ENCODE results near the gene PGLYRP1.

The PGLYRP1 gene

DNA sequence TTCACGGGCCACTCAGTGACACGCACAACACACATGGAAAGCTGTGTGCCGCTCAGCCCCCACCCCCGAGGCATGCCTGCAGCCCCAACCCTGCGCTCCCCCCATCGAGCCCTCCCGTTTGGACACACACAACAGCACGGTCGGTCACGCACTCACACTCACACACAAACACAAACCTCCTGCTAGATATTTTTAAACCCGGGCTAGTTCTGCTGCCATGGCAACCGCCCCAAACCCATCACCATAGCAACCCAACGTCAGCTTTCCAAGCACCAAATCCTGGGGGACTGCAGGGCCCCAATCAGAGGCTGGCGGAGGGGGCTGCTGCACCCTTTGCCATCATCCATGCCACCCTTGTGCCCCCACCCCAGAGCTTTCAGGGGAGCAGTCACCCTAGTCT, 46.7 kb downstream of the PGLYRP1 start:
- Histone ChIP-seq H3K18ac (ENCODE audit: low read depth in 1 of 2, low read length in 2 of 2) (no peak overlapping the region), H2BK5ac (ENCODE audit: low read depth, low read length, poor library complexity, severe bottlenecking) (no peak overlapping the region), H4K8ac (ENCODE audit: low read length) (no peak overlapping the region), H2BK120ac (ENCODE audit: low read depth, low read length) (no peak overlapping the region), H2BK12ac (ENCODE audit: low read length in 2 of 2) (no peak overlapping the region), H3K4ac (ENCODE audit: low read depth in 1 of 2, low read length in 2 of 2) (no peak overlapping the region), H4K91ac (ENCODE audit: low read length) (no peak overlapping the region), H2AK5ac (ENCODE audit: low read length, severe bottlenecking) (no peak overlapping the region), H3K4me3 (ENCODE audit: insufficient read depth in 1 of 2, low read depth in 1 of 2, low read length in 2 of 2) (no peak overlapping the region), H3K4me2 (ENCODE audit: low read length, poor library complexity, severe bottlenecking) (no peak overlapping the region), H3K4me1 (ENCODE audit: control insufficient read depth, insufficient read depth, low read depth, low read length) (peaks cover 5% of the 10 kb centered on the region), H2AFZ (ENCODE audit: low read depth, low read length) (no peak overlapping the region), H3K27ac (ENCODE audit: low read length, poor library complexity, severe bottlenecking) (no peak overlapping the region), H3K79me1 (replicated peaks; ENCODE audit: low read length, poor library complexity, severe bottlenecking) (no peaks in the 10 kb centered on the region), H3K23ac (ENCODE audit: low read length in 2 of 2) (no peak overlapping the region), H3K14ac (ENCODE audit: low read length in 2 of 2) (no peak overlapping the region), H3K9me3 (ENCODE audit: control insufficient read depth, low read length) (no peaks in the 10 kb centered on the region), H3K9ac (ENCODE audit: low read length) (no peak overlapping the region), H3K27me3 (ENCODE audit: control insufficient read depth in 1 of 2, insufficient read depth in 1 of 2, low read length in 2 of 2) (peaks cover 63 to 68% of the 10 kb centered on the region in 2 experiments), H3K36me3 (ENCODE audit: control insufficient read depth in 1 of 2, insufficient read depth in 2 of 2, low read depth in 1 of 2, low read length in 2 of 2) (no peaks in the 10 kb centered on the region), H2BK15ac (ENCODE audit: low read depth, poor library complexity, severe bottlenecking) (no peak overlapping the region)
- DNase-seq = peak; percentile 18
- WGBS = 79% methylated on average over 14 of the region's 14 CpGs

DNA sequence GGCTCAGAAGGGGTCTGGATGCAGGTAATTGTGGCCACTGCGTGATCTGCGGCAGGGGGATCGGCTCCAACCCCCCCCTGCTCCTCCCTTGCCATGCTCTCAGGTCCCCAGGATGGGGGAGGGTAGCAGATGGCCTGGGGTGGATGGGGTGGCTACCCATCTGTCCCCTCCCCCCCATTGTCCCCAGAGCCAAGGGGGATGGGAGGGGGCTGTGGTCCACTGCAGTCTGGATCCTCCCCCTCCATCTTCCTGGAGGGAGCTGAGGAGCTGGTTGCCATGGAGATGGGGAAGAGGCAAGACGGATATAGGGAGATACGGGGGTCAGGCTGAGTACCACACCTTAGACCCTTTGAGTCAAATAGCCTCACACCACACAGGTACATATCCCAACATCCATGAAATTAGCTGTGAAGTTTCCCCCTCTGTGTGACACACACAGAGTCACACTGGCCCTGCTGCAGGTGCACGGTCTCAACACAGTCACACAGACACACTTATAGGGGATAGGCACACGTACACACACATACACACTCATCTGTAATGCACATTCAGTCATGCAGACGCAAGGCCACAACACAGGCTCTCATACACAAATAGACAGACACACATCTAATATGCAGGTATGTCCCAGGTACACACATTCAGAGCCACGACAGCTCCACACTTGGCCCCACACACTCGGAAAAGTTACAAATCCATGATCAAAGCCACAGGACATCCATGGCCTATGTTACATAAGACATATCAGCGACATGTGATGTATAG, 47.4 kb downstream of the PGLYRP1 start:
- Histone ChIP-seq H3K4me3 (ENCODE audit: insufficient read depth in 1 of 2, low read depth in 1 of 2, low read length in 2 of 2) (no peak overlapping the region), H3K4me2 (ENCODE audit: low read length, poor library complexity, severe bottlenecking) (no peak overlapping the region), H2AK5ac (ENCODE audit: low read length, severe bottlenecking) (no peak overlapping the region), H3K14ac (ENCODE audit: low read length in 2 of 2) (no peak overlapping the region), H3K9ac (ENCODE audit: low read length) (no peak overlapping the region), H3K9me3 (ENCODE audit: control insufficient read depth, low read length) (no peaks in the 10 kb centered on the region), H2BK120ac (ENCODE audit: low read depth, low read length) (no peak overlapping the region), H3K27ac (ENCODE audit: low read length, poor library complexity, severe bottlenecking) (no peak overlapping the region), H2BK5ac (ENCODE audit: low read depth, low read length, poor library complexity, severe bottlenecking) (no peak overlapping the region), H4K8ac (ENCODE audit: low read length) (no peak overlapping the region), H2AFZ (ENCODE audit: low read depth, low read length) (no peak overlapping the region), H2BK12ac (ENCODE audit: low read length in 2 of 2) (no peak overlapping the region), H3K23ac (ENCODE audit: low read length in 2 of 2) (no peak overlapping the region), H3K18ac (ENCODE audit: low read depth in 1 of 2, low read length in 2 of 2) (no peak overlapping the region), H3K27me3 (ENCODE audit: control insufficient read depth in 1 of 2, insufficient read depth in 1 of 2, low read length in 2 of 2) (peaks cover 66 to 72% of the 10 kb centered on the region in 2 experiments), H3K79me1 (replicated peaks; ENCODE audit: low read length, poor library complexity, severe bottlenecking) (no peaks in the 10 kb centered on the region), H3K4me1 (ENCODE audit: control insufficient read depth, insufficient read depth, low read depth, low read length) (peaks cover 5% of the 10 kb centered on the region), H4K91ac (ENCODE audit: low read length) (no peak overlapping the region), H3K4ac (ENCODE audit: low read depth in 1 of 2, low read length in 2 of 2) (no peak overlapping the region), H2BK15ac (ENCODE audit: low read depth, poor library complexity, severe bottlenecking) (no peak overlapping the region), H3K36me3 (ENCODE audit: control insufficient read depth in 1 of 2, insufficient read depth in 2 of 2, low read depth in 1 of 2, low read length in 2 of 2) (no peaks in the 10 kb centered on the region)
- WGBS = 80% methylated on average over 8 of the region's 11 CpGs
- no peak for DNase-seq

DNA sequence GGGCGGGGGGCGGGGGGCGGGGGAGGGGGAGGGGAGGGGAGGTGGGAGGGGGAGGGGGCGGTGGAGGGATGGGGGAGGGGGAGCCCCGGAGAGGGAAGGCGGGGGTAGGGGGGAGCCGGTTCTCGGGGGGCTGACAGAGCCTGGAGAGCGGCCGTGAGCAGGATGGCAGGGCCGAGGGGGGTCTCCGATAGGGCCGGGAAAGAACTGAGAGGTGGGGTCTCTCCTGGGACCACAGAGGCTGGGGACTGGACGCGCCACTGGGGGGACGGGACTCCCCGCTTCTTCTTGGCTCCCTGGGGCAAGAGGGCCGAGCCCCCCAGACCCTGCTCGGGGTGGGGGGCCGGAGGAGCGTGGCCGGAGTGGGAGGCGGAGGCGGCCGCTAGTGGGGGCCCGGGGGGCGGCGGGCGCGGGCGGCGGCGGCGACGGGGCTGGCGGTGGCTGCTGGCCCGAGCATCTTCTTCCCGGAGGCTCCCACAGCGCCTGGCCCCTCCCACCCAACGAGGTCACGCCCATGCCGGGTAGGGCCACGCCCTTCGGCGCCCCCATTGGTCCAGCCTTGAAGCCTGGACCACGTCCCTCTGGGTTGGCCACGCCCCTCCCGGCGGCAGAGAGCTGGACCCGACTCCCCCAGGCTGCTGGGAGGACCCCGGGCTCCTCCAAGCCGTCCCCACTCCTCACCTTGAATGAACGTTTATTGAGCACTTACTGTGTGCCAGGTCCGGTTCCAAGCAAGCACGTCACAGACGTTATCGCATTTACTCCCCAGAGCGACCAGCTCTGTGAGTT, 49.1 kb downstream of the PGLYRP1 start, which contains the start of gene NOVA2:
Gene NOVA2, minus strand, starts transcription at position 313 of the 786 bp plus-strand sequence. CDS start 514 bp downstream, outside the sequence.
- peaks cover 71 to 77% of the 10 kb centered on the region in 2 experiments for H3K27me3 ChIP-seq (ENCODE audit: control insufficient read depth in 1 of 2, insufficient read depth in 1 of 2, low read length in 2 of 2)
- H3K14ac ChIP-seq (ENCODE audit: low read length in 2 of 2) = no peak within 1 kb of the TSS
- no peak within 1 kb of the TSS for H4K91ac ChIP-seq (ENCODE audit: low read length)
- H3K4me3 ChIP-seq (ENCODE audit: insufficient read depth in 1 of 2, low read depth in 1 of 2, low read length in 2 of 2) = no peak within 1 kb of the TSS
- H3K4me2 ChIP-seq (ENCODE audit: low read length, poor library complexity, severe bottlenecking) = peak within 1 kb of the TSS; percentile 59
- H2BK5ac ChIP-seq (ENCODE audit: low read depth, low read length, poor library complexity, severe bottlenecking) = no peak within 1 kb of the TSS
- H2BK15ac ChIP-seq (ENCODE audit: low read depth, poor library complexity, severe bottlenecking) = no peak within 1 kb of the TSS
- no peak within 1 kb of the TSS for H2AFZ ChIP-seq (ENCODE audit: low read depth, low read length)
- H3K36me3 ChIP-seq (ENCODE audit: control insufficient read depth in 1 of 2, insufficient read depth in 2 of 2, low read depth in 1 of 2, low read length in 2 of 2) = no peaks in the 10 kb centered on the region
- no peak within 1 kb of the TSS for H3K18ac ChIP-seq (ENCODE audit: low read depth in 1 of 2, low read length in 2 of 2)
- H2BK120ac ChIP-seq (ENCODE audit: low read depth, low read length) = no peak within 1 kb of the TSS
- H3K9ac ChIP-seq (ENCODE audit: low read length) = no peak within 1 kb of the TSS
- peaks cover 5% of the 10 kb centered on the region for H3K4me1 ChIP-seq (ENCODE audit: control insufficient read depth, insufficient read depth, low read depth, low read length)
- peak; percentile 52 for DNase-seq
- no peak within 1 kb of the TSS for H4K8ac ChIP-seq (ENCODE audit: low read length)
- H3K9me3 ChIP-seq (ENCODE audit: control insufficient read depth, low read length) = no peaks in the 10 kb centered on the region
- no peak within 1 kb of the TSS for H3K27ac ChIP-seq (ENCODE audit: low read length, poor library complexity, severe bottlenecking)
- no peak within 1 kb of the TSS for H2BK12ac ChIP-seq (ENCODE audit: low read length in 2 of 2)
- no peak within 1 kb of the TSS for H3K23ac ChIP-seq (ENCODE audit: low read length in 2 of 2)
- H3K79me1 ChIP-seq (replicated peaks; ENCODE audit: low read length, poor library complexity, severe bottlenecking) = no peaks in the 10 kb centered on the region
- WGBS = 12% methylated on average over 29 of the region's 58 CpGs
- H2AK5ac ChIP-seq (ENCODE audit: low read length, severe bottlenecking) = no peak within 1 kb of the TSS
- H3K4ac ChIP-seq (ENCODE audit: low read depth in 1 of 2, low read length in 2 of 2) = no peak within 1 kb of the TSS

DNA sequence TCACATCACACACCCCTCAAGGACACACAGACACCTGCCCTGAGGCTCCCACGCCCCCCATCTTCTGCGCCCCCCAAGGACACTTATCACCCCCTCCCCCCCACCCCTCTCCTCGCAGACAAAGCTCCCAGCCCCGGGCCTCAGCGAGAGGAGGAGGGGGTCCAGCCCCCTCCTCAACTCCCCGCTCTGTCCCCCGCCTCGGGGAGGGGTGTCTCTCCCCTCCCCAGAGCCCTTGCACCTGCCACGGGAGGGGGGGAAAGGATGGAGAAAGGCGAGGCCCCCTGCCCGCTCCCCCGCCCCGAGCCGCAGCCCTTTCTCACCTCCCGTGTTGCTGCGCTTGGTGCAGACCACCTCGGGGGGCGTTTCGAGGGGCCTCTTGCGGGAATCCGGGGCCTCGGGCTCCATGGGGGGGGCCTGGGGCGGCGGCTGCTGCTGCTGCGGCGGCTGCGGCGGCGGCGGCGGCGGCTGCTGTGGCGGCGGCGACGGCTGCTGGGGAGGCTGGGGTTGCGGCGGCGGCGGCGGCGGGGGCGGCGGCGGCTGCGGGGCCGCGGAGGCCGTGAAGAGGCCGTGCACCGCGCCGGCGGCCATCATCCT, 49.8 kb downstream of the PGLYRP1 start:
- no peak overlapping the region for H3K4ac ChIP-seq (ENCODE audit: low read depth in 1 of 2, low read length in 2 of 2)
- no peak overlapping the region for H3K4me3 ChIP-seq (ENCODE audit: insufficient read depth in 1 of 2, low read depth in 1 of 2, low read length in 2 of 2)
- H3K18ac ChIP-seq (ENCODE audit: low read depth in 1 of 2, low read length in 2 of 2) = no peak overlapping the region
- no peak overlapping the region for H2AK5ac ChIP-seq (ENCODE audit: low read length, severe bottlenecking)
- H2BK120ac ChIP-seq (ENCODE audit: low read depth, low read length) = no peak overlapping the region
- peaks cover 68 to 81% of the 10 kb centered on the region in 2 experiments for H3K27me3 ChIP-seq (ENCODE audit: control insufficient read depth in 1 of 2, insufficient read depth in 1 of 2, low read length in 2 of 2)
- H4K91ac ChIP-seq (ENCODE audit: low read length) = no peak overlapping the region
- H2BK15ac ChIP-seq (ENCODE audit: low read depth, poor library complexity, severe bottlenecking) = no peak overlapping the region
- H3K14ac ChIP-seq (ENCODE audit: low read length in 2 of 2) = no peak overlapping the region
- 2% methylated on average over 9 of the region's 54 CpGs for WGBS
- no peaks in the 10 kb centered on the region for H3K36me3 ChIP-seq (ENCODE audit: control insufficient read depth in 1 of 2, insufficient read depth in 2 of 2, low read depth in 1 of 2, low read length in 2 of 2)
- H2BK12ac ChIP-seq (ENCODE audit: low read length in 2 of 2) = no peak overlapping the region
- H3K4me1 ChIP-seq (ENCODE audit: control insufficient read depth, insufficient read depth, low read depth, low read length) = peaks cover 5% of the 10 kb centered on the region
- DNase-seq = no peak
- no peaks in the 10 kb centered on the region for H3K9me3 ChIP-seq (ENCODE audit: control insufficient read depth, low read length)
- no peak overlapping the region for H2BK5ac ChIP-seq (ENCODE audit: low read depth, low read length, poor library complexity, severe bottlenecking)
- H3K27ac ChIP-seq (ENCODE audit: low read length, poor library complexity, severe bottlenecking) = no peak overlapping the region
- no peak overlapping the region for H3K9ac ChIP-seq (ENCODE audit: low read length)
- H3K23ac ChIP-seq (ENCODE audit: low read length in 2 of 2) = no peak overlapping the region
- H4K8ac ChIP-seq (ENCODE audit: low read length) = no peak overlapping the region
- no peaks in the 10 kb centered on the region for H3K79me1 ChIP-seq (replicated peaks; ENCODE audit: low read length, poor library complexity, severe bottlenecking)
- H3K4me2 ChIP-seq (ENCODE audit: low read length, poor library complexity, severe bottlenecking) = no peak overlapping the region
- no peak overlapping the region for H2AFZ ChIP-seq (ENCODE audit: low read depth, low read length)
